Fibroblast of skin of back (primary cell): ENCODE measurements around the gene UGT1A5.

Experiments
- DNase-seq: peaks from one replicate; pipeline ENCODE4 v3.0.0-alpha.2; 2013

Gene UGT1A5

DNA sequence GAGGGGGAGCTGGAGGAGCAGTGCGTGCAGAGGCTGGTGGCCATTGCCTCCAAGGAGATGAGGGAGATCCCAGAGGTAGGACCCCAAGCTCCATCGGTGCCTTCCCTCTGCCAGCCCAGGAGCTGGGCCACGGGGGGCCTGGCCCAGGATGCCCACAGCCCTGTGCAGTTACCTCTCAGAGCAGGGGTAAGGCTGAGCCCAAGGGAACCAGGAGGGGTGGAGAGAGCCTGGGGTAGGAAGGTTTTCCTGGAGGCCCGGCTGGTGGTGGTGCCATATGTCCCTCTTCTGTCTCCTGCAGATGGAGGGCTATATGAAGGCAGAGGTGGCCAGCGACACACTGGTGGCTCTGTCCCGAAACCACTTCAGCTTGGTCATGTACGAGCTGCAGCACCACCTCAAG lies 76.8 kb downstream of the UGT1A5 start:
- no peak for DNase-seq

DNA sequence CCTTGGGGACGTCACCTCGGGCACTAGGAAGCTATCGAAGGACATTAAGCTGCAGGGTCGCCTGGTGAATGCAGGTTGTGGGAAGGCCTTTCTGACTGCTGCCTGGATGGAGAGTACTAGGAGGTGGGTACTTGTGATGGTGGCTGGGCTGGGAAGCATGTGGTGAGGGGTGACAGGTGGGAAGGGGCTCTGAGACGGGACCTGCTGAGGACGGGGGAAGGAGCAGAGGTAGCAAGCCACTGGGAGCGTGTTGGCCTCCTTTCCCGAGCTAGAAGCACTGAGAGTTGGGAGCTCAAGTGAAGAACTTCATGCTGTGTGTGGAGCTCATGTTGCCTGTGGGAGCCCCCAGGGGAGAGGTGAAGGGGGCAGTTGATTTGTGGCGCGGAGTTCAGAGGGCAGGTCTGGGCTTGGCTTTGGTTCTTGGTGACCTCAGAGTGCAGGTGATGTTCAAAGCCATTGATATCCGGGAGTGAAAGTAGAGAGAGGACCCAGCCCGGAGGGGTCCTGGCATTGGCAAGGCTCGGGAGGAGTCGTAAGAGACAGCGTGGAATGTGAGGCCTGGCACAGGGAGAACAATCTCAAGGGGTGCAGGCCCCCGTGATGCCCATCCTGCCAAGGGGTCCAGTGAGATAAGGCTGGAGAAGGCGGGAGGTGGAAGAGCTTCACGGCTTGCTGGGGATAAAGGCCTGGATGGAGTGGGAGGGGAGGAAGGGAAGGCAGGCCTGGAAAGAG lies 78.6 kb downstream of the UGT1A5 start:
- DNase-seq = no peak

DNA sequence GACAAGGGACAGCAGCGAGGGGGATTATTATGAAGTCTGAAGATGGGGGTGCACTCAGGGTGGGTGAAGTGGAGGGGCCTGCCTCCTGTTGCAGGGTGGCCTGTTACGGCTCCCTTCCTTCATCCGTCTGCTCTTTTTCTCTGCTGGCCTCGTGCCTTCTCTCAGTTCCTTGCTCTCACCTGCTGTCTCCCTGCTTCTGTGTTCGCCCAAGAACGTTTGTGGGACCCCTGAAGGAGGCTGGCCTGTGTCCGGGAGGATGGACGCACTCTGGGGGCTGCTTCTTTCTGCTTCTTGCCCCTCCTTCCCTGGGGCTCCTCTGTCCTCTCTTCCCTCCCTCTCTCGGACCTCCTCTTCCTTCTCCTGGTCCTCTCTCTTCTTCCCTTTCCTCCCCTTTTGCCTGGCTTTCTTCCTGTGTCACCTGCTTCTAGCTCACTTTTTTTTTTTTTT lies 79.2 kb downstream of the UGT1A5 start:
- no peak for DNase-seq

DNA sequence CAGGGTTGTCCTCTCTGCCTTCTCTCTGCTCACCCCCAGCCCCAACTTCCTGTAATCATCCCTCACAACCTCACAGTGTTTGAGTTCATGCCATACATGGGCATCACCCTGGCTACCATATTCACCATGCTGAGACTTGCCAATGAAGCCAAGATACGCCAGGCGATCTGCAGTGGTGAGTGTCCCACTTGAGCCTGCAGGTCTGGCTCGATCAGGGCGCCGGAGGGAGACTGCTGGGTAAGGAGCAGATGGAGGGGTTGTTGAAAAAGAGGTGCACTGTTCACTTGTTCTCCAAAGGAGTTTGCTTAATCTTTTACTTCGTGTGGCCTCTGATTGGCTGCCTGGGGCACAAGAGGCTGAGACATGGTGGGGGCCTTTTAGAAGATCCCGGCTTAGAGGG lies 80.0 kb downstream of the UGT1A5 start:
- no peak for DNase-seq

DNA sequence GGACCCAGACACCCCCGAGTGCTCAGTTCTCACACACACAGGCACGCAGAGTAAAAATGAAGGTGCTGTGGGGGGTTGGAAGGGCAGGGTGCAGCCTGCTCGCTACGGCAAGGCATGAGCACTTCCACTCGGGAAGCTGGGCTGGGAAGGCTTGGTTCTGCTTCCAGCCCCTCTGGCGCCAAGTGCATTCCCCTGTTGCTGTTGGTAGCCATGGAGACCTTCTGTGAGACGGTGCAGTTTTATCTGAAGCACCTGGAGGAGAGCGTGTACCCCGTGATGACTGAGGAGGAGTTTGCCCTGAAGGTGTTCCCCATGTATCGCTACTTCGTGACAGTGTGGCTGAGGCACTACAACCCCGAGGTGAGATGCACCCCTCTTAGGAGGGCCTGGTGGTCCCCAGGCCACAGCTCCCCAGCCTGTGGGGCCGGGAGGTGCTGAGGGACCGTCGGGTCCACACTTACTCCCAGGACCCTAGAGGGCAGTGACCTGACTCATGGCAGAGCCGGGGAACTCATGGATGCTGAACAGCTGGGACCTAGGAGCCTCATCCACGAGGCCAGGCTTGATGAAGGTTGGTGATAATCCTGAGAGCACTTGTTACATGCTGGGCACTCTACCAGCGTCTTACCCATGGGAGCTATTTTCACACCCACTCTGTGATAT lies 80.9 kb downstream of the UGT1A5 start:
- no peak for DNase-seq

DNA sequence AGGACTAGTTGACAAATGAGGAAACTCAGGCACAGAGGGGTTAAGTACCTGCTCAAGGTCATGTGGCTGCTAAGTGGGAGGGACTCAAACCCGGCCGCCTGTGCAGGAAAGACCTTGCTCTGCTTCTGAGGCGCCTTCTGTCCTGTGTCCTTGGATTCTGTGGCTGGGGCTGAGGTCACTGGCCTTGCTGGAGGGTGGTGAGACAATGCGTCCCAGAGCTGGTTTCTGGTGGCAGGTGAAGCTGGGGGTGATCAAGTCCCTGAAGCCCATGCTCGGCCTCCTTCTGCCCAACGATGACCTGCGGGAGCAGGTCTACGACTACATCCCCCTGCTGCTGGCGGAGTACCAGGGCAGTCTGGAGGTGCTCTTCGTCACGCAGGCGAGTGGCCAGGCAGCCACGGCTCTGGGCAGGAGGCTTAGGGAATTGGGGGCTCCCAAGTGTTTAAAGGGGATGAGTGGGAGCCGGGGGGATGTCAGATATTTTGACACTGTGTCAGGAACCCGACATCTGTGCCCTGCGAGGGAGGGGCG lies 81.5 kb downstream of the UGT1A5 start:
- no peak for DNase-seq

DNA sequence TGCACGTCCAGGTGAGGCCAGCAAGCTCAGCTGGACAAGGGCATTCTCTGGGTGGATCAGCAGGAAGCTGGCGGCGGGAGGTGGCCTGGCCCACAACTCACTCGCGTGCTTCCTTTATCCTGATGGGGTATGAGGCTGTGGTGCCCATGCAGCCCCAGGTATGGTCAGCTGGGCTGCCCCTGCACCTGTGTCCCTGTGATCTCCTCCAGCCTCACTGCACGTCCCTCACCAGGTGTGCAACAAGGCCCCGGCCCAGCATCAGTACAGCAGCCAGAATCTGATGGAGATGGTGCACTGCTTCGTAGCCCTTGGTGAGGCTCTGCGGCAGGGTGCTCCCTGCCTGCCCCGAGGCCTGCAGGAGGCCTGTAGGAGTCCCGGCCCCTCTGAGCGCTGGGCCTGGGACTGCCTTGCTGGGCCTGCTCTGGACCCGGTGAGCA lies 83.0 kb downstream of the UGT1A5 start:
- DNase-seq = no peak

DNA sequence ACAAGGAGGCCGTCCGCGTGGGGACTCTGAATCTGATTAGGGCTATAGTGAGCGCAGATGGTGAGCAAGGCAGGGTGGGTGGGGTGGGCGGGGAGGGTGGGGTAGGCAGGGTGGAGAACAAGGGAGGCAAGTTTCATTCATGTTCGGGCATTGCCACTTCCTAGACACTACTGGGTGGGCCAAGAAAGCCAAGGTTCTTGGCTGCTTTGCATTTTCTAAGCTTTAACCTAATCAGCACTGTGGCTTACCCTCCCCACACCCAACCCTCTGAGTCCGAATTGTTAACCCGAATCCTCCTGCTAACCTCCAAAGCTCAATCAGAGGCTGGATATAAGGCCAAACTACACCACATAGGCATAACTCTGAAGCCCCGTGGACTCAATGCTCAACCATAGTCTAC lies 83.5 kb downstream of the UGT1A5 start:
- DNase-seq = no peak

DNA sequence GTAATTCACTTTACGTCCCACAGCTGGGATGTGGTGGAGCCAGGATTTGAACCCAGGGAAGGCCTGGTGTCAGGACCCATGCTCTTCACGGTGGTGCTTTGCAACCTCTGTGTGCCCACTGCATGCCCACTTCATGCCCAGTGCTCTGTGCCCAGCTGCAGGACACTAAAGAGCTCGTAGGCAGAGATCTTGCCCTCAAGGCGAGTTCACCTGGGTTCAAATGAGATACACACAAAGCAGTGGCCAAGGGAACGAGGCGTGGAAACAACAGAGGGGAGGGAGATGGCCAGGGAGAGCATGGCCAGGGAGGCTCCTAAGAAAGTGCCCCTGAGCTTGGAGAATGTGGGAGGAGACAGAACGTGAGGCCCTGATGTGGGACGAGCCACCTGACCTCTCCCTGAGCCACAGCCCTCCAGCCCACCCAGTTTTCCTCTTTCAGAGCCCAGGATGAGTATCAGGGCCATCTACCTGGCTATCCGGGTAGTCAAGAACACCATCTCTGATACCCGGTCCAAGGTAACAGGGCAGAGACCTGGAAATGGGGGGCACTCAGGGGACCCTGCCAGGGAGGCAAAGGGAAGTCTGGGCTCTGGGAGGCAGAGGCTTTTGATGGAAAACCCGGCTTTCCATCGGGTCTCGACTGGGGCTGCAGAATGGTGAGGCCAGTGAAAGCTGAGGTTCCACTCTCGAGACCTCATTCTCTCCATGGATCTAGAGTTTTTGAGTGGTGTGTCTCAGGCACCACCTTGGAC lies 85.8 kb downstream of the UGT1A5 start:
- no peak for DNase-seq

DNA sequence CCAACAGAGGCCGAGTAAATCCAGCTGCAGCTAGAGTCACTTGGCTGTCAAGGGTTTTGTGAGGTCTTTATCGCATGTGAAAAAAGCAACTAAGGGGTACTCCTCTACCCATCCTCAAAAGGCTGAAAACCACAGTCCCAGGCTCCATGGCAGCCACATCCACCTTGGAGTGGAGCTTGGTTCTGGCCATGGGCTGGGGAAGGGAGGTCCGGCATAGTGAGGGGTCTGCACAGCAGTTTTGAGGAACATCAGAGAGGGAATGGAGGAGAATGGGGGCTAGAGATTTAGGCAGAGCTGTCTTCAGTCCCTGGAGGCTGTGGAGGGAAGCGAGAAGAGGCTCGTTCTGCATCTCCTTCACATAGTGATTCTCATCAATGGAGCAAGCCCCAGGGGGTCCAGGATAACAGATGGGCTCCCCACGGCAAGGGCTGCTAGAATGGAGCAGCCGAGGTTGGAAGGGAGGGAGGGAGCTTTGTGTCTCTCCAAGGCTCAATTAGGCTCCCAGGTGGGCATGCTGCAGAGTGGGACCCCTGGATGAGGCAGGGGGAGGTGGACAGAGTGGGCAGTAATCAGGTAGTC lies 86.5 kb downstream of the UGT1A5 start:
- no peak for DNase-seq

DNA sequence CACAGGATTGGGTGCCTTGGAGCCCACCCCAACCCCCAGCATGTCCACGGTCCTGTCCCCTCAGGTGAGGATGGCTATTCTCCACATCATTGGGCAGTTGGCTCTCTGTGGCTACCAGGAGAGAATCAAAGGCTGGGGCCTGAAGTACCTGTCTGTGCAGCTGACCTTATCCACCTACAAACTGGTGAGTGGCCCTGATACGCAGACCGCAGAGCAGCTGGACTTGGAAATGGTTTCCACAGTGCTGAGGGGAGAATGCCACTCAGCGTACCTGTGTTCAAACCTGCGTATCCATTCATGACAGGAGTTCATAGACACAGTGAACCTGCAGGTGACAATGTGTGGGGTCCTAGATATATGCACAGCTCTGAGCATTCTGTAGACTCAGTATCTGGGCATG lies 87.0 kb downstream of the UGT1A5 start:
- DNase-seq = no peak

DNA sequence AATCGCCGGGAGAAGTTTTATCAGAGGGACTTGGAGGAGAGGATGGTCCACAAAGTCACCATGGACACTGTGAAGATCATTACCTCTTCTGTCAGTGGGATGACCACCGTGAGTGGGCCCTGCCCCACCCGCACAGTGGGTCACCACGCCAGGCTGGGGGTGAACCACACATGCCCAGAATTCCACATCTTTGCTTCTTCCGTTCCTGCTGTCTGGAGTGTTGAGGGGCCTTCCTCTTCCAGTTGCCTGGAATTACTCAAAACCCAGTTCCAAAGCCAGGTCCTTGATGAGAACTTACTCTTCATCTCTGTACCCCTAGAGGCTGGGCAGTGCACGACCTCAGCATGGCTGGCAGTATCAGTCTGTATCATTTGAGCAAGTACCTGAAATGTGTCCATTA lies 87.5 kb downstream of the UGT1A5 start:
- DNase-seq = no peak

DNA sequence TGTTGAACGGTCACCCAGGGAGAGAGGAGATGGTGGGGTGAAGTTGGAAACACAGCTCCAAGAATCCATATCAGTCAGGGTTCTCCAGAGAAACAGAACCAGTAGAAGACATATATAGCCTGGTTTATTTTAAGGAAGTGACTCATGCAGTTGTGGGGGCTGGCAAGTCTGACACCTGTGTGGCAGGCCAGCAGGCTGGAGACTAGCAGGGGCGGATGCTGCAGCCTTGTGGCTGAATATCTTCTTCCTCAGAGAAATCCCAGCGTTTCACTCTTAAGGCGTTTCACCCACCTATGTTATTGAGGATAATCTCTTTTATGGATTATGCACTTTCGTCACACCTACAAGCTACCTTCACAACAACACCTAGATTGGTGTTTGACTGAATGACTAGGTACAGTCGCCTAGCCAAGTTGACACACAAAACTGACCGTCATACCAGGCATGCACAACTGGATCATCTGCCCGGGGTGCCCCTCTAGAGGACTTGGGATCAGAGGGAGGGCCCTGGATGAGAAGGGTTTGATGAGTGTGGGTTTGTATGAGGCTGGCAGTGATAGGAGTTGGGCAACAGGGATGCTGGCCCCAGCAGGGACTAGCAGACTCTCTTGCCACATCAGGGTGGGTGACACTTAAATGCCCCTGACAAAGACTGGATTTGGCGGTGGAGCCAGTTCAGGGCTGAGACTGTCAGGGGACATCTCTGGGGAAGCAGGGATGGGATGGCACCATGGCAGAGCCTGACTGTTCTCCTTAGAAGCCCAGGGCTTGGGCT lies 88.8 kb downstream of the UGT1A5 start:
- no peak for DNase-seq

DNA sequence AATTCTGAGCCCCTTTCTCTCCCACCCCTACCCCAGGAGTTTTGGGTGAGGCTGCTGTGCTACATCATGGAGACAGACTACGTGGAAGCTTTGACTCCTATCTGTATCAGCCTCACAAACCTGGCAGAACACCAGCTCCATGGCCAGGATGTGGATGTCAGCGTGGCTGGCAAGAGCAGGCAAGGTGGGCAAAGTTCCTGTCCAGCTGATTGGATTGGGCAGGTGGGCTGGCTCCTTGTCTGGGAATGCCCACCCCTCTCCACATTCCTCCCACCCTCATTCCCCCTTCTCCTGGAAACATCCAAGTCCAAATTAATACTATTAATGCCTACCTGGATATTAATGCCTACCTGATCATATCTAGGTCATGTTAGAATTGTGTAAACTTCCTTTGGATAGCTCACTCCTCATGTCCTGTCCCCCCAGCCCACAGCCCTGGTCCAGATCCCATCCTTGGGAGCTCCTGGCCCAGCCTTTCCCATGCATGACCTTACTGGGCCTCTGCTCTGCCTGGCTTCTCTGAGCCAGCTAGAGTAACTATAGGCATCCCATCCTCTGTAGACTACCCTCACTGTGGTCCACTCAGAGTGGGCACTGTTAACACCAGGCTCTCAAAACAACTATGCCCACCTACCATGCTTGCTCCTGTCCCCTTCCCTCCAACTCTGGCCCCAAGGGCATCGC lies 89.6 kb downstream of the UGT1A5 start:
- DNase-seq = no peak

DNA sequence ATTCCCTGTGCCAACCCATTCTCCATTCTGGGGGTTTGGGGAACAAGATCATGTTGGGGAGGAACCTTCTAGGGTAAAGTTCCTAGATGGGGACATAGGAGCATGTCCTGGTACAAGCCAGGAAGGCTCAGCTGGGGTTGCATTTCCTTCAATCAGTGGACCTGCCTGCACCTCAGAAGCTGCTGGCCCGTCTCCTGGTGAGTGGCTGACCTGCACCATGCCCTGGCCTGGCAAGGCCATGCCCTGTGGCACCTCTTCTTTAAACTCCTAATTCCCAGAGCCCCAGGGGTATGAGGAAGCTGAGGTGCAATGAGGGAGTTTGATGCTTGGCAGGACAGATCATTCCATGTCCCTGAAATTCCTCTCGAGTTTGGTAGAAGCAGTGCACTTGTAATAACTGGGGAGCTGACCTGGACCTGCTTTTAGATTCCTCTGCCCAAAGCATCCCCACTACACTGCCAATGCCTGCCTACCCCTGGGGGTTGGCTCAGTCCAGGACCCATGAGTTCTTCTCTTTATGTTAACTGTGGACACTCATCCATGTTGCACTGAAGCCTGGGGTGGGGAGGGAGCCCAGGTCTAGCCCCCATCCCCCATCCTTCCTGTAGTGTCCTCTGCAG lies 90.7 kb downstream of the UGT1A5 start:
- DNase-seq = no peak

DNA sequence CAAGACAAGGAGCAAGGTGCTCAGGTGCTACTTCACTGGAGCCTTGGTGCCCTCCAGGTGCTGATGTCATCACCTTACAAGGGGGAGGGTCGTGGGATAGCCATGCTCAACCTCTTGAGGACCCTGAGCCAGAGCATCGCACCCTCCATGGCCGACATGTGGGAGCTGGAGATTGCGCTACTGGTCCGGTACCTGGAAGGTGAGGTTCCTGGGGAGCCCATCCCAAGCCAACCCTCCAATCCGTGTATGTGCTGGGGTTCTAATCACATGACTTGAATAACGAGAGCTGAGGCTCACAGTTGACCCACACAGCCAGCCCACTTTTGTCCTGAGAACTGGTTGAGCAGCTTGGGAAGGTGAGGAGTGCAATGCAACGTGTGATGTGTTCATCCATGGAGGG lies 91.3 kb downstream of the UGT1A5 start:
- no peak for DNase-seq

DNA sequence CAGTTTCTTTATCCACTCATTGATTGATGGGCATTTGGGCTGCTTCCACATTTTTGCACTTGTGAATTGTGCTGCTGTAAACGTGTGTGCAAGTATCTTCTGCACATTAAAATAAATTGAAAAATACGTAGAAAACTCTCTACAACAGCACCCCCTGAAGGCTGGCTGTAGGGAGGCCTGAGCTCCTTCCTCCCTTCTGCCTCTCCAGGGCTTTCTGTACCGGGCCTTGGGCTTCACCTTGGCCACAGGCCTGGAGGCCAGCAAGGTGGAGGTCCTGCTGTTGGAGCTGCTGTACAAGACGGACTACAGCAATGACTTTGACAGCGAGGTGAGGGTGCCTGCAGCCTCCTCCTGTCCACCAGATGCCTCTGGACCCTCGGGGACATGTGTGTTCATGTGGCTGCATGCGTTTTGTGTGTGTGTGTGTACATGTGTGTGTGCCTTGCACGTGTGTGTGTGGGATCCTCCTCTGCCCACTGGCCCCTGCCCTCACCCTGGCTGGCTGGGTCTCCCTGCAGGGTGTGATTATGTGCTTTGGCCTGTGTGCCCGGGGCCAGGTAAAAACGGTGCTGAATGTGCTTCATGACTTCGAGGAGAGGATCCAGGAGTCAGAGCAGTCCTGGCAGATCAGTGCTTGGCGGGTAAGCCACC lies 94.6 kb downstream of the UGT1A5 start:
- no peak for DNase-seq

DNA sequence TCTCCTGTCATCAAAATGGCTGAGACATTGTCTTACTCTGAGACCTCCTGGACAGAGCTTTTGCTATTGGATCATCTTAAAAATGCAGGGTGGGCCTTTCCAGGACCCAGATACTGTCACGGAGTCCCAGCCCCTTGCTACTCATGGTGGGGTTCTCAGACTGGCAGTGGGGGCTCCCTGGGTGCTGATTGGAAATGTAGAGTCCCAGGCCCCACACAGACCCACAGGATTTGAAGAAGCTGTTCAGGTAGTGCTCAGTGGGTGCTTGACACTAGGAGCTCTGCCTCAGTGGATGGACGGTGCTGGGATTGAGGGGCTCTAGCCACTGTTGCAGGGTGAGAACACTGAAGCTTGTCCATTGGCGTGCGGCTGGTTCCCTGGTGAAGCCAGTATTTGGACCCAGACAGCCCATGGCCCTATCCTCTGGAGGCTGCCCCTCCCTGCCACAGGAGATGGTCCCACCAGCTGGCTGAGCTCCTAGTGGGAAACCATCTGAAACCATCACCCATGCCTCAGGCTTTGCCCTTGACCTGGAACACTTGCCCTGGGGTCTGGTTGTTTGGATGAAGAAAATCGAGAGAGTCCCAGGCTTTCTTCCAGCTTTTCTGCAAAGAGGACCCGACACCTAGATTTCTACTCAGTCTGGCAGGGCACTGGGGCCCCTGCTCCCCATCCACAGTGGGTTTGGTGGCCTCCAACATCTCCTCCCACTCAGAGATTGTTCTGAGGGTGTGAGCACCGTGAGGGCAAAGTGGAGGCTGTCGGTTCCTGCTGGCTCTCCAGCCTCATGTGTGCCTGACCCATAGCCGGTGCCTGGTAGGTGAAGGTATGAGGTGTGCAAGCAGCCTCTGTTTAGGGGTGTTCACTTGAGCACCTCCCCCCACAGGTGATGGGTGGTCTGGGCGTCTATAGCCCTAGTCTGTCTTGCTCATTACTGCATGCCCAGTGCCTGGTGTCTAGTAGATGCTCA lies 95.5 kb downstream of the UGT1A5 start:
- no peak for DNase-seq

DNA sequence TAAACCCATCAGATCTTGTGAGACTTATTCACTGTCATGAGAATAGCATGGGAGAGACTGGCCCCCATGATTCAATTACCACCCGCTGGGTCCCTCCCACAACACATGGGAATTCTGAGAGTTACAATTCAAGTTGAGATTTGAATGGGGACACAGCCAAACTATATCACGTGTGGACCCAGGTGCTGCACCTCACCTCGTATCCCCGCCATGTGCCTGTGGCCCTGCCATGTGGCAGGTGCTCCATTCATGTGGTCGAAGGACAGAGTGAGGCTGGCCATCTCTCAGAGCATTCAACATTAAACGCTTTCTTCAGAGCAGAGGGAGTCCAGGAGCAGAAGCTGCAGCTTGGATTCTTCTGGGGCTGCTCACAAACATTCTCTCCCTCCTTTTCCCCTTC lies 97.7 kb downstream of the UGT1A5 start:
- no peak for DNase-seq
